Thoracic aorta (tissue), 2 donors: ENCODE results near the gene DARS1. TPM values are rescaled to one million over a fixed set of nuclear protein-coding genes. Genes with fewer than 3 reads are reported as not detected.
A peak's percentile ranks its signal among the peaks of the same experiment; 100 is the strongest.

Experiments
- ATAC-seq: fragments of 150-250 bp; one replicate; pipeline ENCODE4 v1.8.0; 2017; ENCODE audit warnings: low read depth; ENCODE audit not compliant: insufficient number of reproducible peaks, low FRiP score
- DNase-seq: peaks from one replicate; pipeline ENCODE4 v3.0.0-alpha.2; 2020; ENCODE audit warnings: low spot score
- H3K27ac ChIP-seq, 2 donors: fragments of 200-600 bp; sonication (generic); 1 replicate in 1 of 2; 2 replicates in 1 of 2; pipeline ENCODE4 v1.5.1; 2016; ENCODE audit warnings: mild to moderate bottlenecking in 2 of 2, moderate library complexity in 2 of 2
- H3K27me3 ChIP-seq: fragments of 200-600 bp; sonication (generic); replicated peaks from 2 replicates; pipeline ENCODE4 v1.6.0; 2016; ENCODE audit warnings: mild to moderate bottlenecking; ENCODE audit not compliant: insufficient read depth
- H3K36me3 ChIP-seq: fragments of 200-600 bp; sonication (generic); one replicate; pipeline ENCODE4 v1.5.1; 2016
- H3K4me1 ChIP-seq, 2 donors: fragments of 200-600 bp; sonication (generic); 1 replicate in 1 of 2; 2 replicates in 1 of 2; pipeline versions ENCODE4 v1.5.1 to v1.6.0; 2016; ENCODE audit warnings: low read depth in 2 of 2, mild to moderate bottlenecking in 1 of 2; ENCODE audit not compliant: control insufficient read depth in 1 of 2
- H3K4me3 ChIP-seq: fragments of 200-600 bp; sonication (generic); 2 replicates; pipeline ENCODE4 v1.5.1; 2016; ENCODE audit warnings: mild to moderate bottlenecking
- H3K9me3 ChIP-seq: fragments of 200-600 bp; sonication (generic); 2 replicates; pipeline ENCODE4 v1.5.1; 2016
- CTCF ChIP-seq: fragments of 200-600 bp; sonication (generic); IDR thresholded peaks from one replicate; pipeline ENCODE4 v1.5.1; 2019; ENCODE audit warnings: antibody characterized with exemption
- total RNA-seq, 2 donors: library from RNA; depleted of rRNA; stranded (reverse); fragments of >200 nt; gene quantifications; one replicate each; pipeline versions ENCODE4 v1.1.0 to v1.2.3, GENCODE V29; 2016

The DARS1 gene
- 10 to 100 TPM; 42.8 to 67.9 TPM for total RNA-seq

DNA sequence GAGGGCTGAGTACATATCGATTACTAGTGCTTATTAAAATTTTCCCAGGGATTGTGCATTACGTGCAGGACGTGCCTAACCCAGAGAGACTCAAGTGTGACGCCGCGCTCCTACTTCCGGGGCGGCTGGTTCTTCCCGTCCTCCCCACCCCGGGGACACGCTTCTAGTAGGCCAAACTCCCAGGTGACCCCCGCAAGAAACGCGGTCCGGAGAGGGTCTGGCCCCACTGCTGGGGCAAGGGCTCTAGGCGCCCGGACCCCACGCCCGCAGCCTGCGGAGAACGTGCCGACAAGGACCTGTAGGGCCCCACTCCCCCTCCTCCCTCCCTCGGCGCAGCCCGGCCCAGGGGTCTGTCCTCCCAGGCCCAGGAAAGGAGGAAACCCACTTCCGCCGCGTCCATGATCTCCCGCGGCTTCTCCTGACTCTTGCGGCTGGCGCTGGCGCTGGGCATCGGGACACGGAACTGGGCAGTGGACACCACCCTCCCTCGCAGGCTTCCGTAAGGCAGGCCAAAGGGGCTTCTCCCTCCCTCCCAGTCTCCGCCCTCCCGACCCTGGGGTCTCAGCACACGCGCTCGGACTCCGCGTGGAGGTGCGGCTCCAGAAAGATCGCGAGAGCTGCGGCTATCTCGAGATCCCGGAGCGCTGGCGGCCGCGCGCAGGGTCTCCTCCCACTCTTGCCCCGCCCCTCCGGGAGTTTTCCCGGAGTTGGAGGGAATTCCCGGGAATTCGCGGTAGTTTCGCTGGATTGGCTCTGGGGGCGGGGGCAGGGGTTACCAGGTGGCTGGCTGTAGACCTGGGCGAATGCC, at the start of gene DARS1:
DARS1 (minus strand) TSS at position 609 of the 808 bp plus-strand sequence; CDS start at position 451, 158 bp downstream.
- peak; percentile 91 for ATAC-seq
- Histone ChIP-seq H3K27me3 (no peaks in the 10 kb centered on the region), H3K36me3 (no peaks in the 10 kb centered on the region), H3K9me3 (no peaks in the 10 kb centered on the region), H3K4me1 (peaks cover 9 to 12% of the 10 kb centered on the region in 2 donors), H3K27ac (peak within 1 kb of the TSS; percentile 89 to 95), H3K4me3 (peak within 1 kb of the TSS; percentile 82)
- peak; percentile 56 for DNase-seq
- no peak for TF ChIP-seq CTCF

DNA sequence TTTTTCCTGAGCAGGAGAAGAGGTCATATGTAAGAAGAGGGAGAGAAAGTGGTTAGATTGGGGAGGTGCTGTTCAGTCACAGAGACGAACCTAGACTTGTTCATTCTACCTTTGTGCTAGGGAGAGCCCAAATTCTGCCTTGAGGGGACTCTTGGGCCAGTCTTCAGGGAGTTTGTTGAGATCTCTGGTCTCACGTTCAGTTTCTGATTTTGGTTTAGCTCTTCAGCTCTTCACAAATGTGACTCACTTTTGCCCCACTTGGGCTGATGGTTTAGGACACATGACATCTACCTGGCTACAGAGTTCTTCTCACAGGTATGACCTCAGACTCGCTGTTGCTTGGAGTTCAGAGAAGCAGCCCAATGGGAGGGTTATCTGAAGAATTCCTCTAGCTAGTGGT, 49.2 kb upstream of the DARS1 start:
- H3K36me3 ChIP-seq: no peaks in the 10 kb centered on the region
- H3K4me3 ChIP-seq: no peak overlapping the region
- ATAC-seq (no peak), DNase-seq (no peak)
- no peaks in the 10 kb centered on the region for H3K9me3 ChIP-seq
- no peak overlapping the region for H3K27ac ChIP-seq
- no peaks in the 10 kb centered on the region for H3K4me1 ChIP-seq
- no peak for TF ChIP-seq CTCF
- H3K27me3 ChIP-seq: no peaks in the 10 kb centered on the region

DNA sequence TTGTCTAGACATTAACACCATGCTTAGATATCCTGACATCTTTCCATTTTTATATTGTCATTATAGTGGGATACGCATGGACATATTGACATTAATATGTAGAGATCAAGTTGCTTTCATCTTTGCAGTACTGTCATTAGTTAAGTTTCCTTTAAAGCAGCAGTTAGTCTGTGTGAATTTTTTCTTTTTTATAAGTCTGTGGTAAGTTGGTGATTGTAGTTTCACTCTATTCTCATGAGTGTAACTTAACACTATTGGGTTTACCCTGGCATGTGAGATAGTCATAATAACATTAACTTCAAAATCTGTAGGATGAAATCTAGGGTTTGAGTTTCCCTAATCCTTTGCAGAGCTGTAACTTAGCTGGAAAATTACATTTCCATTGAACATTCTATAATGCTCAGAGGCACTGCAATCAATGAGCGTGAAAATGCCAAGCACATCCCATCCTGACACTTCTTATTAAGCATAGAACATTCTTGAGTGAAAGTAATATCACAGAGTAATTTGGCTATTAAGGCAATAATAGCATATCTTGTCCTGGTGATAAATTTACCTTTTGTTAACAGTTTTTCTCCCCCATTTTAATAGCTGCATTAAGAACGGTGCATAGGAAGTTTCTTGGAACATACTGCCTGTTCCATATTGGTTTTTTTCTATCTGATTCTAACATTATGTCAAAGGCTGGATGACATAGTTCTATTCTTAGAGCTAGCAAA, 47.5 kb upstream of the DARS1 start:
- Histone ChIP-seq H3K4me1 (no peaks in the 10 kb centered on the region), H3K9me3 (no peaks in the 10 kb centered on the region), H3K27me3 (no peaks in the 10 kb centered on the region), H3K36me3 (no peaks in the 10 kb centered on the region), H3K27ac (no peak overlapping the region), H3K4me3 (no peak overlapping the region)
- ATAC-seq (no peak), DNase-seq (no peak)
- no peak for TF ChIP-seq CTCF

DNA sequence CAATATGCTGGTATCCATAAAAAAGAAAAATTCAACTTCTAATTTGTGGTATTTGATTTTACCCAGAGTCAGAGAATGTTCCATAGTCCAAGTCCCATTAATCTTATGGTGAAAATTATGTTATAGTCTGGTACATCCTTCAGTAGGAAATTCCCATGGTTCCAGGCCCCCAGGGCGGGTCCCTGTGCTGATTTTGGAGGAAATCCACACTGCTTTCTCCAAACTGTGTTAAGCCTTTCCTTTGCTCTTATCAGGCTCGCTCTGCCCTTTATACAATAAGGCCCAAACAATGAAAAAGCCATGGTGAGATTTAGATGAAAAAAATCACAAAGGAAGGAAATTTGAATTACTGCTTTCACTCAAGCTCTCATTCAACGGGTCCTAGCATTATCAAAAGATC, 46.8 kb upstream of the DARS1 start:
- Histone ChIP-seq H3K4me1 (no peaks in the 10 kb centered on the region), H3K27ac (no peak overlapping the region), H3K4me3 (no peak overlapping the region), H3K9me3 (no peaks in the 10 kb centered on the region), H3K36me3 (no peaks in the 10 kb centered on the region), H3K27me3 (no peaks in the 10 kb centered on the region)
- TF ChIP-seq CTCF: no peak
- DNase-seq (no peak), ATAC-seq (no peak)

DNA sequence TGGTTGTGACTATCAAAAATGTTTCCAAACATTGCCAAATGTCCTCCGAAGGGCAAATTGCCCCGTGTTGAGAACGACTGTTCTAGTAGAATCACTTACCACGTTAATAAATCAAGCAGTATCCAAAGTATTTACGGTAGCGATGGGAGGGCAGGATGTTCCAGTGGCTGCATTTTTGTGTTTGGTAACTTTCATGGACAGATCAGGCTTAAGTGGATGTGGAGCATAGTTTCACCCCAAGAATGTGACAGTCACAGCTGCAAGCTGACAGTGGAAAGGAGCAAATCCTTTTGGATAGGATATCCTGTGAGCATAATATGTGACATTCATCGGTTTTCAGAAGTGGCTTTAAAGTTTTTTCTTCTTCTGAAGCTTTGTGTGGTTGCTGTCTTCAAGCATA, 46.3 kb upstream of the DARS1 start:
- DNase-seq (no peak), ATAC-seq (no peak)
- no peaks in the 10 kb centered on the region for H3K4me1 ChIP-seq
- H3K4me3 ChIP-seq: no peak overlapping the region
- no peaks in the 10 kb centered on the region for H3K9me3 ChIP-seq
- H3K27ac ChIP-seq: no peak overlapping the region
- H3K36me3 ChIP-seq: no peaks in the 10 kb centered on the region
- TF ChIP-seq CTCF: no peak
- H3K27me3 ChIP-seq: no peaks in the 10 kb centered on the region
